Endodermal cell (in vitro differentiated cells): Measurements from ENCODE around the gene SLC22A8. TPM values are rescaled to one million over a fixed set of nuclear protein-coding genes. Genes with fewer than 3 reads are reported as not detected.
"Not testable (repeated sequence)": the region's sequence is repeated elsewhere in the genome, so short reads cannot be mapped to it uniquely, and the experiment has no call there.

Source experiments
- DNase-seq: peaks from one replicate; pipeline ENCODE4 v3.0.0-alpha.2; 2017
- H3K27ac ChIP-seq: 2 replicates; pipeline ENCODE4 v1.5.1; 2013; ENCODE audit warnings: mild to moderate bottlenecking, low read depth, low read length, moderate library complexity
- H3K27me3 ChIP-seq: 2 replicates; pipeline ENCODE4 v1.6.1; 2013; ENCODE audit warnings: mild to moderate bottlenecking, low read length, moderate library complexity; ENCODE audit not compliant: insufficient read depth, control insufficient read depth, poor library complexity, severe bottlenecking
- H3K36me3 ChIP-seq: 2 replicates; pipeline ENCODE4 v1.7.0; 2013; ENCODE audit warnings: mild to moderate bottlenecking, low read length, moderate library complexity; ENCODE audit not compliant: control insufficient read depth, insufficient read depth
- H3K4me1 ChIP-seq: one replicate; pipeline ENCODE4 v1.7.0; 2013; ENCODE audit warnings: low read length; ENCODE audit not compliant: control insufficient read depth, insufficient read depth
- H3K4me3 ChIP-seq: 2 replicates; pipeline ENCODE4 v1.5.1; 2013; ENCODE audit warnings: mild to moderate bottlenecking, low read length, moderate library complexity
- H3K9ac ChIP-seq: 2 replicates; pipeline ENCODE4 v1.6.1; 2013; ENCODE audit warnings: mild to moderate bottlenecking, low read length, moderate library complexity; ENCODE audit not compliant: poor library complexity, severe bottlenecking; ENCODE audit errors: extremely low read depth
- H3K9me3 ChIP-seq: 2 replicates; pipeline ENCODE4 v1.6.1; 2013; ENCODE audit warnings: mild to moderate bottlenecking, low read length, moderate library complexity; ENCODE audit not compliant: control insufficient read depth
- H3K27ac Mint-ChIP-seq: 2 replicates; pipeline ENCODE4 v1.8.0; 2020; ENCODE audit warnings: mixed read lengths
- H3K27me3 Mint-ChIP-seq: 2 replicates; pipeline ENCODE4 v1.8.0; 2021; ENCODE audit warnings: mild to moderate bottlenecking, mixed read lengths; ENCODE audit not compliant: insufficient read depth
- H3K36me3 Mint-ChIP-seq: 2 replicates; pipeline ENCODE4 v1.8.0; 2020; ENCODE audit warnings: low read depth, mixed read lengths
- H3K4me1 Mint-ChIP-seq: 2 replicates; pipeline ENCODE4 v1.8.0; 2020; ENCODE audit warnings: mixed read lengths
- H3K4me3 Mint-ChIP-seq: 2 replicates; pipeline ENCODE4 v1.8.0; 2020; ENCODE audit warnings: mild to moderate bottlenecking, moderate library complexity, mixed read lengths
- H3K9me3 Mint-ChIP-seq: 2 replicates; pipeline ENCODE4 v1.8.0; 2020; ENCODE audit warnings: mild to moderate bottlenecking, mixed read lengths
- CTCF ChIP-seq: fragments of 200-600 bp; sonication (generic); conservative IDR thresholded peaks from 2 replicates; pipeline ENCODE4 v1.5.0; 2021; ENCODE audit warnings: antibody characterized with exemption, mild to moderate bottlenecking
- WGBS, 2 experiments: methylation state at CpG; one replicate each; pipeline versions ENCODE4 v1.1.5 to v1.1.7; 2013; ENCODE audit warnings: missing lambda C conversion rate in 2 of 2, mixed read lengths in 1 of 2; ENCODE audit not compliant: insufficient coverage in 1 of 2, insufficient read length in 1 of 2; 5-methylcytosine and 5-hydroxymethylcytosine counted together
- total RNA-seq, 2 donors: library from RNA; stranded (reverse); fragmentation: NEBNext Ultra II Directional in 1 of 2; extraction: Animal tissue kit (Norgen Biotek cat#: 25700) in 1 of 2; gene quantifications; 2 replicates in 1 of 2; 3 replicates in 1 of 2; pipeline ENCODE4 v1.2.1, GENCODE V29; 2021

The SLC22A8 gene
- total RNA-seq, 2 donors from 2014 or later: 0.22 TPM; not detected in 1

- H3K27ac Mint-ChIP-seq: no peak overlapping the region
- no peak overlapping the region for H3K4me3 Mint-ChIP-seq
These were observed 66.8 kb downstream of the SLC22A8 start for GRCh38 chr11:62948765-62949320.

GRCh38 chr11:62945538-62945937 is 70.1 kb downstream of the SLC22A8 start:
- H3K27me3 Mint-ChIP-seq, H3K27ac Mint-ChIP-seq, H3K36me3 Mint-ChIP-seq, H3K4me3 ChIP-seq, H3K4me1 ChIP-seq, H3K4me3 Mint-ChIP-seq, H3K9me3 Mint-ChIP-seq, H3K9me3 ChIP-seq, H3K36me3 ChIP-seq, DNase-seq, H3K4me1 Mint-ChIP-seq, H3K9ac ChIP-seq, H3K27me3 ChIP-seq, H3K27ac ChIP-seq: not testable (repeated sequence)
- 96 to 98% methylated on average over 7 to 9 of the region's 10 CpGs for WGBS, 2 experiments

More at GRCh38 chr11:62948765-62949320, 66.8 kb downstream of the SLC22A8 start:
- H3K4me1 ChIP-seq: no peaks in the 10 kb centered on the region
- Mint-ChIP-seq H3K36me3 (no peaks in the 10 kb centered on the region), H3K27me3 (no peaks in the 10 kb centered on the region), H3K9me3 (peaks cover 4% of the 10 kb centered on the region), H3K4me1 (no peaks in the 10 kb centered on the region)
- H3K4me3 ChIP-seq: no peak overlapping the region
- whole genome bisulfite sequencing, 2 experiments: 93 to 95% methylated on average over 2 to 7 of the region's 7 CpGs
- no peak for TF ChIP-seq CTCF
- DNase-seq: no peak
- H3K36me3 ChIP-seq: no peaks in the 10 kb centered on the region
- no peaks in the 10 kb centered on the region for H3K27me3 ChIP-seq
- no peak overlapping the region for H3K9ac ChIP-seq
- no peaks in the 10 kb centered on the region for H3K9me3 ChIP-seq
- no peak overlapping the region for H3K27ac ChIP-seq

Other genes with a start within 250 kb of the SLC22A8 start
- 10 to 100 TPM; 37.4 to 41.7 TPM for gene TAF6L, start 244.4 kb downstream of the SLC22A8 start, total RNA-seq
- gene TMEM179B, start 228.4 kb downstream of the SLC22A8 start, total RNA-seq: 10 to 100 TPM; 31.0 TPM
- 10 to 100 TPM; 18.4 to 21.0 TPM for gene TMEM223, start 223.8 kb downstream of the SLC22A8 start, total RNA-seq
- 10 to 100 TPM; 45.8 to 61.4 TPM for gene NXF1, start 210.4 kb downstream of the SLC22A8 start, total RNA-seq
- gene STX5, start 183.8 kb downstream of the SLC22A8 start, total RNA-seq: 10 to 100 TPM; 36.9 to 37.3 TPM
- gene TEX54, start 183.0 kb downstream of the SLC22A8 start, total RNA-seq: not detected
- 10 to 100 TPM; 44.6 to 48.1 TPM for gene WDR74, start 176.3 kb downstream of the SLC22A8 start, total RNA-seq
- 100 to 1,000 TPM; 438 to 488 TPM for gene SLC3A2, start 134.9 kb downstream of the SLC22A8 start, total RNA-seq
- not detected for gene CHRM1, start 94.5 kb downstream of the SLC22A8 start, total RNA-seq
- gene SLC22A6, start 30.9 kb downstream of the SLC22A8 start, total RNA-seq: not detected
- not detected for gene SLC22A24, start 128.4 kb upstream of the SLC22A8 start, total RNA-seq
- gene SLC22A25, start 227.8 kb upstream of the SLC22A8 start, total RNA-seq: under 1 TPM in 1 of 2 donors, not detected in 1; 0.18 TPM